MCF 10A (cell line): Measurements from ENCODE around the gene GPN1. TPM values are rescaled to one million over a fixed set of nuclear protein-coding genes. Genes with fewer than 3 reads are reported as not detected.
"Not testable (repeated sequence)": the region's sequence is repeated elsewhere in the genome, so short reads cannot be mapped to it uniquely, and the experiment has no call there.

Experiments
- BruUV-seq: library from RNA; stranded (reverse); fragments of 400-500 nt; replicated peaks from 2 replicates; lab custom pipeline; 2021; lab: Mats Ljungman, UMichigan
- CTCF ChIA-PET: fragments of 300-600 bp; sonication (Branson Sonifier 250); formaldehyde crosslinking; extraction: SDS; loops from one replicate; lab custom pipeline; 2021; ENCODE audit warnings: antibody characterized with exemption, inconsistent platforms; lab: Yijun Ruan, JAX
- POLR2A ChIA-PET: fragments of 300-600, 350-650 bp; sonication (Branson Sonifier 250); formaldehyde crosslinking; extraction: SDS; loops from one replicate; lab custom pipeline; 2020; ENCODE audit warnings: antibody characterized with exemption, inconsistent platforms; lab: Yijun Ruan, JAX
- DNase-seq: peaks from one replicate; pipeline ENCODE4 v3.0.0-alpha.2; 2018; ENCODE audit not compliant: unreplicated experiment
- H3K27ac Mint-ChIP-seq: one replicate; pipeline ENCODE4 v1.8.0; 2022; ENCODE audit warnings: mild to moderate bottlenecking, low read depth, mixed read lengths; ENCODE audit not compliant: unreplicated experiment
- H3K27me3 Mint-ChIP-seq: one replicate; pipeline ENCODE4 v1.8.0; 2022; ENCODE audit warnings: mixed read lengths; ENCODE audit not compliant: insufficient read depth, unreplicated experiment
- H3K36me3 Mint-ChIP-seq: one replicate; pipeline ENCODE4 v1.8.0; 2022; ENCODE audit warnings: mild to moderate bottlenecking, moderate library complexity, mixed read lengths; ENCODE audit not compliant: insufficient read depth, unreplicated experiment
- H3K4me1 Mint-ChIP-seq: one replicate; pipeline ENCODE4 v1.8.0; 2022; ENCODE audit warnings: mixed read lengths; ENCODE audit not compliant: insufficient read depth, unreplicated experiment
- H3K4me3 Mint-ChIP-seq: one replicate; pipeline ENCODE4 v1.8.0; 2022; ENCODE audit warnings: mild to moderate bottlenecking, moderate library complexity, mixed read lengths; ENCODE audit not compliant: unreplicated experiment
- H3K9me3 Mint-ChIP-seq: one replicate; pipeline ENCODE4 v1.8.0; 2022; ENCODE audit warnings: mixed read lengths; ENCODE audit not compliant: unreplicated experiment
- intact Hi-C: fragments of 100-400 bp; cut with micrococcal nuclease; formaldehyde crosslinking; loops from 2 replicates; pipeline ENCODE4 v1.14.1; 2022
- total RNA-seq: library from RNA; stranded (reverse); gene quantifications from 2 replicates; pipeline ENCODE4 v1.2.3, GENCODE V29; 2022
- TF ChIP-seq, protein P1 (sequence below): fragments of 200-600 bp; IDR thresholded peaks from one replicate; pipeline ENCODE4 v1.8.0; 2022; ENCODE audit warnings: antibody characterized with exemption, mild to moderate bottlenecking; ENCODE audit not compliant: unreplicated experiment

The GPN1 gene
- total RNA-seq, 1 experiment from 2014 or later: 30.5 TPM

DNA sequence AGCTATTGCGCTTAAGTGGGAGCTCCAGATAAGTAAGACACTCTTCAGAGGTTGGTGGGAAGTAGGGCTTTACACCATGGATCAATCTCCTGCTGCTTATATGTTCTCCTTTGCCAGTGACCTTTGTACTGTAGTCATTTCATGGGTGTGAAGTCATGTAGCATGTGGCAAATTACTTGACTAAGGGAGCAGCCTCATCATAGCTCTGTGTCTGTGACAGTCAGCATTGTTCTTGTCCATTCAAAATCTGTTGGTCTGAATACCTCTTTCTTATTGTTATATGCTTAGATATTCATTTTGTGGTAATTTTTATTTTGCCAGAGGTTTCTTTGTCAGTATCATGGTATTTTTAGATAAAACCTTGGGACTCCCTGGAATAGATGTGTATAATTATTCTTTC lies 53.0 kb downstream of the GPN1 start:
- Mint-ChIP-seq H3K4me3 (no peak overlapping the region), H3K27ac (peak overlapping the region; percentile 59)

DNA sequence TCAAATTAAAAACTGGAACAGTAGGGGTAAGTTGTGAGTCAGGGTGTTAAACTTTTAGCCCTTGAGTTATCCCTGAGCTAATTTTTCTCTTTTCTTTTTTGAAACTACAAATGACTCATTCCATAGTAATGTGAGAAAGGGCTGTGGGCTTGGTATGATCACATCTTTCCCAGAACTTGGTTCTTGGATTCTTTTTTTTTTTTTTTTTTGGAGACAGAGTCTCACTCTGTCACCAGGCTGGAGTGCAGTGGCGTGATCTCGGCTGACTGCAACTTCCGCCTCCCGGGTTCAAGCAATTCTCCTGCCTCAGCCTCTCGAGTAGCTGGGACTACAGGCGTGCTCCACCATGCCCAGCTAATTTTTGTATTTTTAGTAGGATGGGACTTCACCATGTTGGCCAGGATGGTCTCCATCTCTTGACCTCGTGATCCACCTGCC lies 53.5 kb downstream of the GPN1 start:
- H3K27me3 Mint-ChIP-seq, H3K9me3 Mint-ChIP-seq, BruUV-seq: not testable (repeated sequence)
- ChIA-PET POLR2A (interaction anchor here (0.7 to 2.9 kb wide), 17 partner anchors 16 to 1188 kb away, joined by 3 to 27 read pairs (median 5); partner anchors contain the start of genes CCDC121, FOSL2, GPN1 and PPM1G), CTCF (interaction anchor here (0.5 to 4.6 kb wide), 28 partner anchors 8 to 513 kb away, joined by 3 to 41 read pairs (median 4); partner anchors contain the start of genes CCDC121, GPN1, NRBP1 and PPM1G)
- H3K4me3 Mint-ChIP-seq: peak overlapping the region; percentile 4
- H3K4me1 Mint-ChIP-seq: peaks cover 29% of the 10 kb centered on the region
- intact Hi-C loops: loop anchor here (1.0 to 2.0 kb wide), 2 partner anchors 274 to 362 kb away; no protein-coding TSS in a partner anchor
- peak overlapping the region; percentile 59 for H3K27ac Mint-ChIP-seq
- DNase-seq: peak; percentile 80
- peaks cover 68% of the 10 kb centered on the region for H3K36me3 Mint-ChIP-seq

More for the DNA sequence above, 53.0 kb downstream of the GPN1 start:
- intact Hi-C loops: loop anchor here (1.0 to 2.0 kb wide), 2 partner anchors 274 to 361 kb away; no protein-coding TSS in a partner anchor
- TF ChIP-seq, protein P1, sequence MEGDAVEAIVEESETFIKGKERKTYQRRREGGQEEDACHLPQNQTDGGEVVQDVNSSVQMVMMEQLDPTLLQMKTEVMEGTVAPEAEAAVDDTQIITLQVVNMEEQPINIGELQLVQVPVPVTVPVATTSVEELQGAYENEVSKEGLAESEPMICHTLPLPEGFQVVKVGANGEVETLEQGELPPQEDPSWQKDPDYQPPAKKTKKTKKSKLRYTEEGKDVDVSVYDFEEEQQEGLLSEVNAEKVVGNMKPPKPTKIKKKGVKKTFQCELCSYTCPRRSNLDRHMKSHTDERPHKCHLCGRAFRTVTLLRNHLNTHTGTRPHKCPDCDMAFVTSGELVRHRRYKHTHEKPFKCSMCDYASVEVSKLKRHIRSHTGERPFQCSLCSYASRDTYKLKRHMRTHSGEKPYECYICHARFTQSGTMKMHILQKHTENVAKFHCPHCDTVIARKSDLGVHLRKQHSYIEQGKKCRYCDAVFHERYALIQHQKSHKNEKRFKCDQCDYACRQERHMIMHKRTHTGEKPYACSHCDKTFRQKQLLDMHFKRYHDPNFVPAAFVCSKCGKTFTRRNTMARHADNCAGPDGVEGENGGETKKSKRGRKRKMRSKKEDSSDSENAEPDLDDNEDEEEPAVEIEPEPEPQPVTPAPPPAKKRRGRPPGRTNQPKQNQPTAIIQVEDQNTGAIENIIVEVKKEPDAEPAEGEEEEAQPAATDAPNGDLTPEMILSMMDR: no peak
- peaks cover 29% of the 10 kb centered on the region for H3K4me1 Mint-ChIP-seq
- no TSS peak for BruUV-seq
- ChIA-PET POLR2A (interaction anchor here (0.6 to 2.9 kb wide), 18 partner anchors 10 to 1188 kb away, joined by 3 to 27 read pairs (median 4); partner anchors contain the start of genes CCDC121, FOSL2, GPN1 and PPM1G), CTCF (interaction anchor here (0.7 to 4.6 kb wide), 15 partner anchors 10 to 514 kb away, joined by 3 to 41 read pairs (median 4); partner anchors contain the start of genes PPM1G, SLC4A1AP and SUPT7L)
- H3K9me3 Mint-ChIP-seq: no peaks in the 10 kb centered on the region
- DNase-seq: no peak
- no peaks in the 10 kb centered on the region for H3K27me3 Mint-ChIP-seq
- H3K36me3 Mint-ChIP-seq: peaks cover 66% of the 10 kb centered on the region

DNA sequence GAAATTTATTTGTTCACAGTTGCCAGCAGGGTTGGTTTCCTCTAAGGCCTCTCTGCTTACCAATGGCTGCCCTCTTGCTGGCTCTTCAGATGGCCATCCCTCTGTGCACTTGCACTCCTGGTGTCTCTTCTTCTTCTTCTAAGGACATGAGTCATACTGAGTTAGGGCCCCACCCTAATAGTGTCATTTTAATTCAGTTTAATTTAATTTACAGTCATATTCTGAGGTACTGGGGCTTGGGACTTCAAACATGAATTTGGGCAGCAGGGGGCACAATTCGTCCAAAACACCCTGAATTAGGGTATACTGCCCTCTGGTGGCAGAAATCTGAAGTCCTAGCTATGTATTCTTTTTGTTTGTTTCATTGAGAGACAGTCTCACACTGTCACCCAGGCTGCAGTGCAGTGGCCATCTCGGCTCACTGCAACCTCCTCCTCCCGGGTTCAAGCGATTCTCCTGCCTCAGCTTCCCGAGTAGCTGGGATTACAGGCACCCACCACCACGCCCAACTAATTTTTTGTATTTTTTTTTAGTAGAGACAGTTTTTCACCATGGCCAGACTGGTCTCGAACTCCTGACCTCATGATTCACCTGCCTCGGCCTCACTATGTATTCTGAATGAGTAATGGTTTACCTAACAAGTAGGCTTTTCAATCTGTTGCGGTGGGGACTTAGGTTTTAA lies 54.7 kb downstream of the GPN1 start:
- intact Hi-C loops: loop anchor here (2.0 kb wide), 1 partner anchor 363 kb away; no protein-coding TSS in a partner anchor
- TF ChIP-seq, protein P1: peak; percentile 99
- Mint-ChIP-seq H3K27ac (peak overlapping the region; percentile 59), H3K27me3 (no peaks in the 10 kb centered on the region), H3K4me1 (peaks cover 29% of the 10 kb centered on the region), H3K4me3 (peak overlapping the region; percentile 35), H3K9me3 (no peaks in the 10 kb centered on the region), H3K36me3 (peaks cover 67% of the 10 kb centered on the region)
- ChIA-PET CTCF (interaction anchor here (0.5 to 4.6 kb wide), 61 partner anchors 8 to 938 kb away, joined by 3 to 41 read pairs (median 4); partner anchors contain the start of genes CCDC121, GPN1, PPM1G and RBKS), POLR2A (interaction anchor here (0.6 to 2.9 kb wide), 18 partner anchors 9 to 883 kb away, joined by 3 to 27 read pairs (median 4); partner anchors contain the start of genes CCDC121, FOSL2, GPN1 and MRPL33)
- DNase-seq: peak; percentile 94
- no TSS peak for BruUV-seq

DNA sequence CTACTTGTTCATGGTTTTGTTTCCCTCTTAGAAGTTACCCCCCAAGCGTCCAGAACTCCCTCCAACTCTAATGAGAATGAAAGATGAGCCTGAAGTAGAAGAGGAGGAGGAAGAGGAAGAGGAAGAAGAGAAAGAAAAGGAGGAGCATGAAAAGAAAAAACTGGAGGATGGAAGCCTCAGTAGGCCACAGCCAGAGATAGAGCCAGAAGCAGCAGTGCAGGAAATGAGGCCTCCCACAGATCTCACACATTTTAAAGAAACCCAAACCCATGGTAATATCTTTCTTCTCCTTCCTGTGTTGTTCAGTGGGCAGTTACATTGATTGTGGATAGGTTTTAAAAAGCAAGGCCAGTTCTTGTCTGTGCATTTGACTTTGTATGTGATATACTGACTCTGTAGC lies 56.2 kb downstream of the GPN1 start:
- ChIA-PET POLR2A (interaction anchor here (0.6 kb wide), 1 partner anchor 446 kb away, joined by 4 read pairs; no protein-coding TSS in a partner anchor), CTCF (interaction anchor here (0.7 to 4.6 kb wide), 4 partner anchors 15 to 411 kb away, joined by 7 to 29 read pairs (median 16); partner anchors contain the start of gene PPM1G)
- DNase-seq, H3K27me3 Mint-ChIP-seq, intact Hi-C loops, H3K9me3 Mint-ChIP-seq, BruUV-seq, H3K4me3 Mint-ChIP-seq, H3K27ac Mint-ChIP-seq: not testable (repeated sequence)
- Mint-ChIP-seq H3K36me3 (peaks cover 53% of the 10 kb centered on the region), H3K4me1 (peaks cover 40% of the 10 kb centered on the region)
